Activated CD4-positive, alpha-beta T cell treated with anti-CD3 and anti-CD28 coated beads, Interleukin-2, amount 50 U/mL, for 1 hour (primary cell): ENCODE data around the gene PPP1R9A.

Experiments
- DNase-seq: peaks from one replicate; pipeline ENCODE4 v3.0.0-alpha.2; 2020

PPP1R9A gene

DNA sequence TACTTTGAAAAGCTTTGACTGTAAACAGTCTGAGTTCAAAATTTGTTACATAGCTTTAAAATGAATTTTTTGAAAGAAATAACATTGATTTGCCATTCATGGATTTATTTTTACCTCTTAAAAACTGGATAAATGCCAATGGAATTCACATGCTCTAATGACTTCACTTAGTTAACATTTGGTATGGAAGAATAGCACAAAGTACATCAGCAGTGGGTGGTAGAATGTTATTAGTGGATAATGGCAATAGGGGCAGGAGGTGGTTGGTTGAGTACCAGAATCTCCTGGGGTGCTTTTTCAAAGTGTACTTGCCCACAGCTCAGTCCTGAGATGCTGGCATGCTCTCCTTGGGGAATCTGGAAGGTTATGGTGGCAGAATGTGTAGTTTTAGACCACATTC lies 4.7 kb downstream of the PPP1R9A start:
- no peak for DNase-seq

DNA sequence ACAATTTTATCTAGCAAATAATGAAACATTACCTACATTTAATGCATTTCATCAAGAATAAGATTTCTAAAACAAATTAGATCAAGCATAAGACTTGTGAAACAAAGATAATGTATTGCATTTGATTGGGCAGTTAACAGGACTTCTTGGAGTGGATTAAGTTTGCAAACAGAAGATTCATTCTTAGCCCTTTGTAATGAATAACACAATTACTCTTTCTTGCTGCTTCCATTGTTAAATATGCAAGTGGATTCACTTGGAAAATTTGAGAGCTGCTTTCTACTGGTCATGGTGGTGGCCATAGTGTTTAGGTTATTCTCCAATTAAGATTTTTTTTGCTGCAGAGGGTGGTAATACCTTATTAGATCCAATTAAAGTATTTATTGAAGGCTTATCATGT lies 6.0 kb downstream of the PPP1R9A start:
- no peak for DNase-seq

DNA sequence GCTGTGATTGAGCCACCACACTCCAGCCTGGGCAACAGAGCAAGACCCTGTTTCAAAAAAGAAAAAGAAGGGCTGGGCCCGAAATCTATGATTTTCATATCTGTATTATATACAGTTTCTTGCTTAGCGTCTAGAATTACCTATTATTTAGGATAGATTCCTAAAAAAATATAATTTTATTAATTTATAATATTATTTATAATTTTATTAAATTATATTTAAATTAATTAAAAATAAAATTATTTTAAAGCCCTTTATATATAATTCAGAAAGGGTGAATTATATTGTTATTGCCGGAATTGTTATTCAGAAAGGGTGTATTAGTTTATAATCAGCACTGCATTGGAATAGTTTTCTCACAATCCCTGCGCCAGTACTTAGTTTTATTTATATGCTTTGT lies 14.5 kb downstream of the PPP1R9A start:
- DNase-seq, result no peak

DNA sequence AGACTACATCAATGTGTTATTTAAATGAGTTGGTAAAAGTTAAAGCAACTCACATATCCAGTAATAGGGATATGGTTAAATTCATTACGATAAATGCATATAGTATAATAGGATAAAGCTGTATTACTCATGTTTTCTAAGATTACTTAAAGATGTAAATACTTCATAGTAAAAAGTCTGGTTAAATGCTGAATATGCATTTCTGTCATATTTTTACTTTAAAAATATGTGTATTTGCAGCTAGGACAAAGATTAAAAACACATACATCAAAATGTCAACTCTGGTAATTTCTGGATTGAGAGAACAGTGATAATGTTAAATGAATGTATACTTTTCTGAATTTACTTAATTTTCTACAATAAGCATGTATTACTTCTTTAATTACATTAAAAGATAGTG lies 15.1 kb downstream of the PPP1R9A start:
- DNase-seq, result no peak

DNA sequence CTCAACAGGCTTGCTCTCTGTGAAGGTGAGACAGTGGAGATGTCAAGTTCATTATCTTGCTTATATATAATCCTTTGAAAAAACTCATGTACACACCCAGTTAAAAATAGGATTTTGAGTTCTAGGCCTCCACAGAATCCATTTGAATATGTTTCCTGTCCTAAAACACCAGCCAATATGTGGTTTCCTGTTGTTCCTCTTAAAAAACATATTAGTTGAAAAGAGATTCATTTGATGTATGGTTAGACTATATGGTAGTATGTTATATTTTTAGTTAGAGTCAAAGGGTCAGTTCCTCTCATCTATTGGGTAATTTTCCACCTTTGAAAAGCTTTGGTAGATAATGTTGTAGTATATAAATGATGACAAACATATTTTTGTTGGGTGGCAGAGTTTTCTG lies 16.0 kb downstream of the PPP1R9A start:
- no peak for DNase-seq

DNA sequence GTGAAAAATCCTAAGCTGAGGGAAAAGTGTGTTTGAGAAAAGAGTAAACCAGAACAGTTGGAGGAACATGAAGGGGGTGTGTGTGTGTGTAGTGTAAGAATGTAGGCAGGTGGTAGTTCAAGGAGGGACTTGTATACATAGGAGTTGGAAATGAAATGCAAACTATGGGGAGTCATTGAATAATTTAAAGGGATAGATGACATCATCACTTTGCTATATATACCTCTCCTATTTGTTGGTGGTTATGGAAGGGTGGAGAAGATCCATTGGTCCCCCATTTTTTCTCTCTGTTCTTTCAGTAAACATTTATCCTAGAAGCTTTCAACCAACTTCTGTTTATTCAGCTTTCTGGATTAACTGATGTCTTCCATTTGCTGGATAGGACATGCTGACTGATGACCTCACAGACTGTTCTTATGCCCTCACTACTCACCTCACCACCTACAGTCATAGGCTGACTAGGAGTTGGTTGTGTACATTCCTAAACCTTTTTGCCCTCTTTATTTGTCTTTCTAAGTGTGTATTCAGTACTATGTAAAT lies 20.8 kb downstream of the PPP1R9A start:
- DNase-seq, result no peak

DNA sequence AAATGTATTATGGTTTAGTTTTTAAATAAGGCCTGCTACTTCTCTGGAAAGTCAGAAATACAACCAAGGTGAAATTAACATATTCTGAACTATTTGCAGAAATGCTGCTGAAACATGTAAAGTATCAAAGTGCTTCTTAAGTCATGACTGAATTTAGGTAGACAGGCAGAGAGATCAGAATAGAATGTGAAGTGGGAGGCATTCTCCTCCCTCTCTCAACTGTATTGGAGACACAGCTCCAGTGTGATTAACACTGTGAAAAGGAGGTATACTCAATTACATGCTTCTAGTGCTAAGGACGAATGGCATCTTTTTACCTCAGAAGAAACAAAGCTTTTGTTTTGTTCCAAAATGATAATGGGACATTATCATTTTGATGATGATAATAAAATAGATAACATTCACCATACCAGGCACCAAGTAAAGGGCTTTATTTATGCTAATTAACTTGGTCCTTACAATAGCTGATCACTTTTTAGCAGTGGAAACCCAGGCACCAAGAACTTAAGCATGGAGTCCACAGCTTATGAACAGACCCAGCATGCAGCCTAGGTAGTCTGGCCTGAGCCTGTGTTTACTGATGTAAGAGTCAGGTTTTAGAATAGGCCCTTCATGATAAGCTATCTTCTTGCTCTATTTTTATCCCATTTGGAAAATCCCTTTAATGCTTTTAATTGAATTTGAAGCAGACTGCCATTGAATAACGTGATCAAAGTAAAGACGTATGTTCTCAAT lies 26.0 kb downstream of the PPP1R9A start:
- DNase-seq, result no peak

DNA sequence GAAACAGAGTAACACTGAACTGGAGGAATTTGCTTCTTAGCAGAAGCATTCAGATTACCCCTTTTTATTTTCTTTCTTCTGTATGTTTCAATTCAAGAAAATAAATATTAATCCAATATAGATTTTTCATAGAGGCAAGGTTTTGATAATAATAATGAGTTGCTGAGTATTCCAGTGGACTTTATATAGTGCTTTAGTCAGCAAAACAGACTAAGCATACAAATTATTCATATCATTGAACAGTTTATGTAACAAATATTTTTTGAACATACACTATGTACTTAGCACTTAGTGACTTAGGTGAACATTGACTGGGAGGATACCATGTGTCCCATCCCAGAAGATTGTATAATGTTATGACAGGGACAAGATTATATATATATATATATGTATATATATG lies 32.0 kb downstream of the PPP1R9A start:
- no peak for DNase-seq

DNA sequence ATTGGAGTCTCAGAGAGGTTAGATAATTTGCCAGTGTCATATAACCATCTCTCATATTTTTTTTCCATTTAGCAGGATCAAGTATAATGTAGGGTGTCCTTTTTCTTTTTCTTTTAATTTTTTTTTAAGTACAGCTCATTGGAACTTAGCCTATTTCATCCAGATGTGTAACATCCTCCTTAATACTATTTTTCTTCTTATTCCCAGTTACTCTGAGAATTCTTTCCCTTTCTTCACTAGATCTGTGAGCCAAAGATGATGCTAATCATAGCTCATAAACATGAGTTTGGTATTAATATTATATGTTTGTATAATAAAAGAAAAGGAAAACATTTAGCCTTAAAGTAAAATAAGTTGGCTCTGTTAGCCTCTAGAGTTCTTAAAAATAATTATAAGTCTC lies 32.8 kb downstream of the PPP1R9A start:
- DNase-seq, result no peak

DNA sequence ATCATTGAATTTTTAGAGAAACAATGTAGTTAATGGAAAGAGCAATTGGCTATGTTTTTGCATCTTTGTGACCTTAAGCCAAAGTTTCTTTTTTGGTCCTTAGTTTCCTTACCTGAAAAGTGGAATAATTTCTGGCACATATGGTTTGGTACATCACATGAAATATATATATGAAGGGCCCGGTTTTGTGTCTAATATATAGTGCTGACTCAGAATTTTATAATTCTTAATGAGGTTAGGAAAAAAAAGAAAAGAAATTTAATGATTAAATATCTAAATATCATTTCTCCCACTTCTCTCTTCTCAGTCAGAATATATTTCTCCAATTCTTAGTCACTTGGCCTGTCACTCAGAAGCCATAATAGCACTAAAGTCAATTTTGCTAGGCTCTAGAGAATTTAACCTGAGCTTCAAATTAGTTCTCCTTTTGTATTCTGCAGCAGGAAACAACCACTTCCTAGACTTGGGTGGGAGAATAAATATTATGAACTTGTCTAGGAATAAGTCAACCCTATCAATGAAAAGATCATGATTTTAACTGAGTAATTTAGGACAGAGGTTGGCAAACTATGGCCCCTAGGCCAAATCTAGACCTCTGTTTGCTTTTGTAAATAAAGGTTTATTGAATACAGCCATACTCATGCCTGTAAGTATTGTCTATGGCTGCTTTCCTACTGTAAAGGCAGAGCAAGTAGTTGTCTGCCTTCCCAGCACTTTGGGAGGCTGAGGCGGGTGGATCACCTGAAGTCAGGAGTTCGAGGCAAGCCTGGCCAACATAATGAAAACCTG lies 34.6 kb downstream of the PPP1R9A start:
- DNase-seq, result no peak

DNA sequence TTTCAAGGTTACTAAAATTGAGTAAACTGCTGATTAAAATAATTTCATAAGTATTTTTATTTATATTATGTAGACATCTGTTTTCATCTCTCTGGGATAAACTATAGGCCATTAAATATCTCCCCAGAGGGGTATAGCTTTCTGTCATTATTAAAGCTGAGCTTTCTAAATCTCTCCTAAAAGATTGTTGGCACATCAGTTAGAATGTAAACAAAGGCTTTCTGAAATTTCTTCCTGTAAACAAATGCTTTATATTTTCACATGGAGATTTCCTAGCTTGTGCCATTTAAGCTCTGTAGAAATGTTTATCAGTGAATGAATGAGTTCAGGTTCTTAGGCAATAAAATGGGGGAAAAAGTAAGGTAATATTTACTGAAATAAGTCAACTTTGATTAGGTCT lies 35.7 kb downstream of the PPP1R9A start:
- DNase-seq, result no peak

DNA sequence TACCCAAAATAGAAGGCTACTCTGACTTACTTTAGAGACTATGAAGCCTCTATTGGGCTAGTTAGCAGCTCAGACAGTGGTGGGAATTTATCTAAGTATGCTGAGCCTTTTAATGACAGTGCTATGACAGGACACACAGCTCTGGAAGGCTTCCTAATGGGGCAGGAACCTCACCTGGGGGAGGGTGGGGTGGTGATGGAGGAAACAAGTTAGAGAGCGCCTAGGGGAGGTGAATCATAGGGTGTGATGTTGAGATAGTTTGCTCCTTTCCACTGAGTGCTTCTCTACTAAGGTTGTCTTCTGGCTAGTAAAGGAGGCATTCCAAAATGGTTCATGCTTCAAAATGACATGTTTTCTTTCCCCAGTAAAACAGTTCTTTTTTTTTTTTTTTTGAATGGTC lies 42.1 kb downstream of the PPP1R9A start:
- no peak for DNase-seq

DNA sequence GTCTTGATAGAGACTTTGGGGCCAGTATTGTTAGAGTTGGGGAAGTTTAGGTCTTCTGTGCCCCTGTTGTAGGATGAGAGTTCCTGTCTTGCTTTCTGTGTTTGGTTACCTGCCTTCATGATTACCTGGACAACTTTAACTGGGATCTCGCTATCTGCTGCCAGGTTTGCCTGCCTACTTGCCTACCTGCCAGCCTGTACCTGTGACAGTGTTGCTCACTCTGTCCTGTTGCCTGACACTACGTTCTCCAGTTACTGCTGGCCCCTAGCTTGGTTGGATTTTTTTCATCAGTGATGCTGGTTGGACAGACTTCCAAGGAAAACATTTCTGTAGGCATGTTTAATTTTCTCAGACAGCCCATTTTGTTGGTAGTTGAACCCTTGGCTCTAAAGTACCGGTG lies 48.4 kb downstream of the PPP1R9A start:
- DNase-seq, result no peak

DNA sequence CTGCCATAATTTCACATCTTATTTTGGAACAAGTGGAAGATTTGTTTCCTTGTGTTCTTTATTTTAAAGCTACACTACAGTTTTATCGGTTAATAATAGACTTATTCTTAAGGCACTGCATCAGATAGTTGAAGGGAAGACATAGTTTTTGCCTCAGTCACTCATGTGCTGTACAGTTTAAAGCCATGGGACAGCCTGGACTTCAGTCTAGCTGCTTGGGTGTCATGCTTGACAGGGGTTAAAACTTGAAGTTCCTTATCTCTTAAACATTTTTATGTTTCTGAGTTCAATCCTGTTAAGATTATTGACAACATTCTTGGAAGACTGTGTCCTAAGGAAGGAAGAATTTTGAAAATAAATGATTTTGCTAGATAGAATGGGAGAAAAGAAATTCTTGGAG lies 49.7 kb downstream of the PPP1R9A start:
- no peak for DNase-seq

DNA sequence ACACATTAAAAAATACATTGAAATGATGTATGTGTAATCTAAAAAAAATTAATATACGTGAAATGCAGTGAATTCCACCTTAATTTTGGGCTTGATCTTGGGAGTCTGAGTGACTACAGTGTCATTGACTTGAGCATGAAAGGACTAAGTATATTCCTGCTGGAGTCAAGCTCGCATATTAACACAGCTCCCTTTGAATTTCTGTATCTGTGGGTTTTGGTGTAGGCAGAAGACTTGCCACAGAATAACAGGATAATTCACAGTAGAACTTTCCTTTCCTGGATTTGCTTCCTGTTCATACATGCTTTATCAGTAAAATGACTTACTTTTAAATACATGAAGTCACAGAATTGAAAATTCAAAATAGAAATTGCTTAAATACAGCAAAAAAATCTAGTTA lies 55.3 kb downstream of the PPP1R9A start:
- no peak for DNase-seq

DNA sequence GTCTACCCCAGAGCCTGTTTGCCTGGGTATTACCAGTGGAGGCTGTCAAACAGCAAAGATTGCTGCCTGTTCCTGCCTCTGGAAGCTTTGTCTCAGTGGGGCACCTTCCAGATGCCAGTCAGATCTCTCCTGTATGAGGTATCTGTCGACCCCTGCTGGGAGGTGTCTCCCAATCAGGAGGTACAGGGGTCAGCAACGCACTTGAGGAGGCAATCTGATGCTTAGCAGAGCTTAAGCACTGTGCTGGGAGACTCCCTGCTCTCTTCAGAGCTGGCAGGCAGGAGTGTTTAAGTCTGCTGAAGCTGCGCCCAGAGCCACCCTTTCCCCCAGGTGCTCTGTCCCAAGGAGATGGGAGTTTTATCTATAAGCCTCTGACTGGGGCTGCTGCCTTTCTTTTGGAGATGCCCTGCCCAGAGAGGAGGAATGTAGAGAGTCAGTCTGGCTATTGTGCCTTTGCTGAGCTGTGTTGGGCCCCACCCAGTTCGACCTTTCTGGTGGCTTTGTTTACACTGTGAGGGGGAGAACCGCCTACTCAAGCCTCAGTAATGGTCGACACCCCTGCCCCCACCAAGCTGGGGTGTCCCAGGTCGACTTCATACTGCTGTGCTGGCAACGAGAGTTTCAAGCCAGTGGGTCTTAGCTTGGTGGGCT lies 62.2 kb downstream of the PPP1R9A start:
- DNase-seq, result no peak

DNA sequence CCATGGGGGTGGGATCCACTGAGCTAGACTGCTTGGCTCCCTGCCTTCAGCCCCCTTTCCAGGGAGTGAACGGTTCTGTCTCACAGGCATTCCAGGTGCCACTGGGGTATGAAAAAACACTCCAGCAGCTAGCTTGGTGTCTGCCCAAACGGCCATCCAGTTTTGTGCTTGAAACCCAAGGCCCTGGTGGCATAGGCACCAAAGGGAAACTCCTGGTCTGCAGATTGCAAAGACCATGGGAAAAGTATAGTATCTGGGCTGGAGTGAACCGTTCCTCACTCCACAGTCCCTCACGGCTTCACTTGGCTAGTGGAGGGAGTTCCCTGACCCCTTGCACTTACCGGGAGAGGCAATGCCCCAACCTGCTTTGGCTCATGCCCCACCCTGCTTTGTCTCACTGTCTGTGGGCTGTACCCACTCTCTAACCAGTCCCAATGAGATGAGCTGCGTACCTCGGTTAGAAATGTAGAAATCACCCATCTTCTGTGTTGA lies 62.7 kb downstream of the PPP1R9A start:
- DNase-seq, result no peak

DNA sequence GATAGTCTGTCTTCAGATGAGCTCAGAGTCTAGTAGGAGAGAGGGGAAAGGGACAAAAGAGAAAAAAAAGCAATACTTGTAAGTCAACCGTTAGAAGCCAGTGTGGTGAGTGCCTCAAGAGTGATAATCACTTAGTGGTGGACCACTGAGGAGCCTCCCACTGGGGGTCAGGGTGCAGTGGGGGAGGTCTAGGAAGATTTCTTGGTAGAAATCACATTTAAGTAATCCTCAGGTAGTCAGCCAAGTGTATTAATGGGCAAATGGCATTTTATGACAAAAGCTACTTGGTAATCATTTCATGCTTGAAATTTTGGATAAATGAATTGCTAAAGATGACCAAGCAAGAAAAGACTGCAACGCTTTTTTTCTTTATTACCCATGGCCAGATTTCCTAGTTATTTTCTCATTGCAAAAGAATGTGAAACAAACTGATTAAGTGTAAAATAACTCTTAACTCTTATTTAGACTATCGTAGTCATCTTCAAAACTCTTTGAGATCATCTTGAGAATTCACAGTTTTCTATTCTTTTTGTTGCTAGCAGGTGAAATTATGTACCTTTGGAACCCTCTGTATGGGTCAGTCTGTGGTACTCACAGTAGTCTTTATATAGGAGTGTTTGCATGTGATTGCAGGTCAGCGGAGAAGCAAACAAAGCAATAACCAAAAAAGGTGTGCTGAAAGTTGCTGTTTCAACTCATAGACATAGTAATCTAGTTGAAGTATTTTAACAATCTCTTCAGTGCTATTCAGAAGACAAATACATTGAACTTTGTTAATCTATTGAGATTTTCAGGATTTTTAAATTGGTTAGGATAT lies 63.9 kb downstream of the PPP1R9A start:
- no peak for DNase-seq

DNA sequence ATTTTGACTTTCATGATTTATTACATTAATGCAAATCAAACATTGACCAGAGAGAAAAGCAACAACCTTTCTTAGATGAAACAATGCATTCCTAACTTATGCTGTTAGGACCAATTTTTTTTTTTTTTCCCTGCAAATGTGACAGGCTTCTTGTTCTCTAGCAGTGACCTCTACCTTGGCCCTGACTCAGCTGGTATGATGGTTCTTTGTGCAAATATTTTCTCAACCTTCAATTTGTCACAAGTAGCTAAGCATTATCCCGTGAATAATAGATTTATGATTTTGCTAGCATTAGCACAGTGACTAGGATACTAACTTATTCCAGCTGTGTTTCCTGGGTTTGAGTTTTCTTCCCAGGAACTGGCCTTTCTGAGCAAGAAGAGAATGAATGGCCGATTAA lies 64.9 kb downstream of the PPP1R9A start:
- no peak for DNase-seq

DNA sequence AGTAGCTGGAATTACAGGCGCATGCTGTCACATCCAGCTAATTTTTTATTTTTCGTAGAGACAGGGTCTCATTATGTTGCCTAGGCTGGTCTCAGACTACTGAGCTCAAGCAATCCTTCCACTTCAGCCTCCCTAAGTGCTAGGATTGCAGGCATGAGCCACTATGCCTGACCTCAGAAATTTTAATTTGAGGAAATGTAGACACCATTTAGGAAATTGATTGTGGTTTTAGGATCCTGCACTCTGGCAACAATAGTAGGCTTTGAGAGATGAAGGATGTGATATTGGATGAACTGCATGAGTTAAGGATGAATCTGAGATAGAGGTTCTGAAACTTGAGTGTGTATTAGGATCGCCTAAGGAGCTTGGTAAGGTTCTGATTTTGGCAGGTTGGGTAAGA lies 66.5 kb downstream of the PPP1R9A start:
- no peak for DNase-seq

DNA sequence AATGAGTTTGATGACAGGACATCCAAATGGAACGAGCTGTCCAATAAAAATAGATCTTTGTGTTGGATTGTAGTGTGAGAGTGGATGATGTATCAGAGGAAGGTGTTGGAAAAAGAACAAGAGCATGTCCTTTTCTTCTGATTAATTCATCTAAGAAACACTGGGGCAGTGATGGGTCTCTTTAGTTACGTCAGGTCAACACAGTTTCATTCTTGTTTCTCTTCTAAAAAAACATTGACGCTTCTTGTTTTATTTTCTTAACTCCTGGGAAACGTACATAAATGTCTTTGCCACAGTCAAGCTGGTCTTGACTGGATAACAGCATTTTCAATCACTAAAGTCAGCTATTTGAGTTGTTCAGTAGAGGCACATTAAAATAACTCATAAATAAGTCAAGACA lies 67.0 kb downstream of the PPP1R9A start:
- DNase-seq, result no peak

DNA sequence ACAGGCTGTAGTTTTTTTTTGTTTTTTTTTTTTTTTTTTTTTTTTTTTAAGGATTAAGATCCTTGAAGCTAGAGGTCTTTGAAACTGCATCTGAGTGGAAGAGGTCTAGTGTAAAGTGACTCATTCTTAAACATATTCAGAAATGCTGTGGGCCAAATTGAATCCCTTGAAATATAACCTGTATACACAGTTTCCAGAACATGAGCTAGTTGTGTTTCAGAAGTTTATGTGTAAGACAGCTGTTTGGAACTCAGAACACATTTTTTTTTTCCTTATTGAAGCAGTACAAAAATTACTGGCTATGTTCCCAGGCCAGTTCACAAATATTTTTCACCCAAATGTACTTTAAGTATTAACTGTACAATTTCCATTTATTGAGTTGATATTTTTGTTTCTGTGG lies 67.9 kb downstream of the PPP1R9A start:
- no peak for DNase-seq
